ENCODE results near the gene ZNF770.
"Not testable (repeated sequence)": the region's sequence is repeated elsewhere in the genome, so short reads cannot be mapped to it uniquely, and the experiment has no call there.

The ZNF770 gene

DNA sequence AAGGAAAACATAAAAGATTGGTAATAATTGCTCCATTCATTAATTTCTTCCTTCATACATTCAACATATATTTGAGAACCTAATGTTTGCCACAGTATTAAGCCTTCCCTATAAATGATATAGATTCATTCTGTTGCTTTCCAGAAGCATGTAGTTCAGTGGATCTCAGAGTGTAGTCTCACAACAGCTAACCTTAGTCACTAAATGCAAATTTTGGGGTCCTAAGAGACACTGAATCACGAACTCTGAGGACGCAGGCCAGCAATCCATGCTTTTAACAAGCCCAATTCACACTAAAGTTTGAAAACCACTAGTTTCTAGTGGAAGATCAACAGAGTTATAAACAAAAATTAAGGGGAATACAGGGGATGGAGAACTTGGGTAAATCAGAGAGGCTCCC, 11.3 kb downstream of the ZNF770 start:
- DNase-seq (ENCODE audit: low spot score) = no peak

DNA sequence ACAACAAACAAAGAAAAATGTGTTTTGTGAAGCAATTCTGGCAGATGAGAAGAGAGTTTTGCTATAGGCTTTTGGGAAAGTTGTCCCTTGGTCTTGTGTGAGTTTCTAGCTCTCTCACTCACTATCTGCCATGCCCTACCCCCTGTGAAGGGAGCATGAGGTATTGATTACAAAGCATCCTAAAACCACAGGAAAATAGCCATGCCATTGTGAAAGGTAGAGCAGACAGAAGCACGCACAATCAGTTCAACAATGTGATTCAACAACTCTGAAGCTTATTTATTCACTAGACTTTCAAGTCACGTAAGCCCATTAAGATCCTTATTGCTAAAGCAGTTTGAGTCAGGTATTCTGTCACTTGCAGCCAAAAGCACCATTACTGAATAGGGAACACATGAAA, 12.0 kb downstream of the ZNF770 start:
- no peak for DNase-seq (ENCODE audit: low spot score)

DNA sequence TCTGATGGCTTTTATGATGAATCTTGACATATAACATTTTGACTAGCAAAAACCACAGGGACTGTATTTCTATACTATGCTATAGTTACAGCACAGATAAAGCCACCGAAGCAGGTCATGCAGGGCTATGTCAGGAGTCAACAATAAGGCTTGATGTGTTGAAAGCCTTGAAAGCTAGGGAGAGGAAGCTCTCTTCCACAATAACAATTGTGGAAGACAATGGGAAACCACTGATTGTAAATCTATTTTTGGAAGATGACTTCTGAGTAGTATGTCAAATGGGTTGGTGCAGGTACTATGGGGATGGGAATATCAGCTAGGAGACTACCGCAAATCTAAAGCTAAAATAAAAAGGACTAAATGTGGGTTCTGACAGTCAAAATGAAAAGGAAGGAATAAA, 14.6 kb downstream of the ZNF770 start:
- no peak for DNase-seq (ENCODE audit: low spot score)

DNA sequence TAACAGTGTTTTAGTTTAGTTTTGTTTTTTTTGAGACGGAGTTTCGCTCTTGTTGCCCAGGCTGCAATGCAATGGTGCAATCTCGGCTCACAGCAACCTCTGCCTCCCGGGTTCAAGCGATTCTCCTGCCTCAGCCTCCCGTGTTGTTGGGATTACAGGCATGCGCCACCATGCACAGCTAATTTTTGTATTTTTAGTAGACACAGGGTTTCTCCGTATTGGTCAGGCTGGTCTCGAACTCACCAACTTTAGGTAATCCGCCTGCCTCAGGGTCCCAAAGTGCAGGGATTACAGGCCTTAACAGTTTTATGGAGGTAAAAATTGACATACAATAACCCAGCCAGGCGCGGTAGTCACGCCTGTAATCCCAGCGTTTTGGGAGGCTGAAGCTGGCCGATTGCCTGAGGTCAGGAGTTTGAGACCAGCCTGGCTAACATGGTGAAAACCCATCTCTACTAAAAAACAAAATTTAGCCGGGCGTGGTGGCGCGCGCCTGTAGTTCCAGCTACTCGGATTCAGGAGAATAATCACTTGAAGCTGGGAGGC, 17.9 kb downstream of the ZNF770 start:
- DNase-seq (ENCODE audit: low spot score) = not testable (repeated sequence)

DNA sequence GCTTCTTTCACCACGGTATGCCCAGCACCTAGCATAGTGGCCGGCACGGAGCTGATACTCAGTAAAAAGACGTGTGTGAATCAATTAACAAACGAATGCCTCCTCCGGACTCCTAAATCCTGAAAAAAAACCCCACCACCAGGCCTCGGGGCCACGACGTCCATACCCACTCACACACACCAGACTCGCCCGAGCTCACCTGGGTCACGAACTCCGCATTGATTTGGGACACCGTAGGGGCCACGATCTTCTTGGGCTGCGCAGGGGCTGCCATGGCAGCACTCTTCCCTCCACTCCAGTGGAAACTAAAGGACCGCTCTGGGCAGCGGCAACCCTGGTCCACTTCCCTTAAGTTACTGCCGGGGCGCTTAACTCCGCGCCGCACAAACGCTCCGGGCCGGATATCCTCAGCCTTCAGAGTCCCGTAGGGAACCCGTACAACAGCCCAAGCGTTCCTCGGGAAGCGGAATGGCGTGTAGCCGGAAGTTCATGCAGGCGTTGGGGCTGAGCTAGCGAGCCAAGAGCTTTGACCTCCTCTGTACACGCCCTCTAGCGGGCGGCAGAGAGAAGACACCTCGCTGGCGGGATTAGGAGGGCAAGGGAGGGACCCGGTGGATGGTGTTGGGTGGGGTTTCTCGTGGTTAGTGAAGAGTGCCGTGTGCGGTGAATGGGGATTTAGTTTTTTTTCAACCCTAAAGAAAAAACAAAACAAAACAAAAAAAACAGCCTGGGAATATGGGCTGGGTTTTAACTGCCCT, 18.6 kb downstream of the ZNF770 start, which contains the start of gene AQR:
Gene AQR (minus strand): TSS at position 403 of the 758 bp plus-strand sequence. CDS start 129 bp downstream, at position 274.
- peak; percentile 96 for DNase-seq (ENCODE audit: low spot score)

DNA sequence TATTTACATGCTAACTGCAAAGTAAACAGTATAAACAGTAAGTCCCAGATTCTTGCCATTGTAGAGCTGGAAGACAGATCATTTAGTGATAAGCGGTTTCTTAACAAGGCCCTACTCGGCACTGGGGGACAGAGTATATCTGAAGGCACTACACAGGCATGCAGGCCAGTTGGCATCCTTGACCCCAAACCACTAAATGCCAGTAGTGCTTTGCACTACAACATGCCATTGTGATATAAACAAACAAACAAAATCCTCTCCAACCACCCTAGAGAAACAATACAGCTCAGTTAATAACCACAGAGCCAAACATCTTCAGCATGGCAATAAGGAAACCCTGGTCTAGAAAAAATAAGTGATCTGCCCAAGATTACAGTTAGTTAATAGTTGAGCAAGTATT, 23.8 kb downstream of the ZNF770 start:
- no peak for DNase-seq (ENCODE audit: low spot score)

DNA sequence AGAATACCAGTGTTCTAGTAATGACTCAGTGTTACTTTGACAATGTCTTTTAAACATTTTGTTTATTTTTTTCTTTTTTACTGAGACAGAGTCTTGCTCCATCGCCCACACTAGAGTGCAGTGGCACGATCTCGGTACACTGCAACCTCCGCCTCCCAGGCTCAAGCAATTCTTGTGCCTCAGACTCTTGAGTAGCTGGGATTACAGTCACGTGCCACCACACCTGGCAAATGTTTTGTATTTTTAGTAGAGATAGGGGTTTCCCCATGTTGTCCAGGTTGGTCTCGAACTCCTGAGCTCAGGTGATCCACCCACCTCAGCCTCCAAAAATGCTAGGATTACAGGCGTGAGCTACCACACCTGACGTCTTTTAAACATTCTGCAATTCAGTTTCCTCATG, 34.2 kb downstream of the ZNF770 start:
- DNase-seq (ENCODE audit: low spot score) = no peak

DNA sequence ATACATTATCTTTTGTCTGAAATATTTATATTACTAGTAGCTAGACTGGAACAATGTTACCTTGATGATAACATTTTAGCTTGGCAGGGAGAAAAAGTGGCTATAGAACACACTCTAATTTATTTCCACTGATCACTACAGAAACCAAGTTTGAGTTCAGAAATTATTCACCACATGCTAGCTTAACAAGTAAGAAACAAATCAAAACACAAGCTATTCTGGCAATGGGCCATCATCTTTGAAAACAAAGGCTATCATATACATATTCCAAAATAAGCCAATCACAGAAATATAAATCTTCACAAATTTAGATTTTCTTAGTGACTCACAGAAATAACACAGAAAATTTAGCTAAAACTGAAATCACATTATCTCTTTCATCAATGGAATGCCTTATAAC, 35.6 kb downstream of the ZNF770 start:
- DNase-seq (ENCODE audit: low spot score) = no peak

DNA sequence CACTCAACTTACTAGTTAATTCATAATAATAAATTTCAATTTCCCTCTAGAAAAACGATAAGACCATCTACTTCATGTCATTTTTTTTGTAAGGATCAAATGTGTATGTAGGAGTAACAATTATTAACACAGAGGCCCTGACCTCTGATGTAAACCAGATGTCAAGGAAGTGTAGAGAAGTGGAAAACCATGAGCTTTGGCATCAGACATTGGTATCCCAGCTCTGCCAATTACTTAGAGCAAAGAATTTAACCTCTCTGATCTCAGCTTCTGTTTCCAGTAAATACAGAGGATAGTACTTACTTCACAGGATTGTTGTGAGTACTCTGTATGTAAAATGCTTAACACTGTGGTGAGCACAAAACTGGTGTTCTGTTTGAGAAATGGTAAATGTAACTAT, 36.1 kb downstream of the ZNF770 start:
- DNase-seq (ENCODE audit: low spot score) = peak; percentile 35

DNA sequence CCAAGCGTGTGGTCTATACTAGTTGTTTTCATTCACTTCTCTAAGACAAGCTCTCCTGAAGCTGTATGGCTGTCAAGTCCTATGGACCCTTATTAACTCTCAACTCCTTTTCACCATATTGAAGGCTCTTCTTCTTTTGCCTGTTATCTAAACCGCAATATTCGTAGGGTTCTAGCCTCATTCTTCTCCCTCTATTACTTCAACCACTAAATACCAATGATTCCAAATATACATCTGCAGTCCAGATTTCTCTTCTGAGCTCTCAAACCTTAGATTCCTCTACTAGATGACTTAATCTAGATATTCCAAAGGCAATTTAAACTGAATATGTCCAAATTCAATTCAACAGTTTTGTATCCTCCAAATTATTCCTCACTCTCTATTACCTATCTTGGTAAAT, 43.2 kb downstream of the ZNF770 start:
- DNase-seq (ENCODE audit: low spot score) = peak; percentile 29

DNA sequence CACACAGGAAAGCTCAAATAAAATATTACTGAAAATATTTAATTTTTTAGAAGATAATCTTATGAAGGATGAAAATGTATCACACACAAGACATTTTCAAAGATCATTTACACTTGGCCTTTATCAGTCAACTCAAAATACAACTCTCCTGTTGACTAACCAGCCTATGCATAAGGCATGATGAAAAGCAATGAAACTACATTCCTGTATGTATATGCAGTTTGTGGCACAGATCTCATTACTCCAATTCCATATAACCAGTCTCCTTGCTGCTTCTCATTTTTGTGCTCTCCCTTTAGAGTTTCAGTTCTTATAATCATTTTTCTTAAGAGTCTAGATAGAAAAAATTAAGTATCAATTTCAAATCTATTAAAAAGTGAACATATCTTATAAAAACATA, 44.4 kb downstream of the ZNF770 start:
- no peak for DNase-seq (ENCODE audit: low spot score)

DNA sequence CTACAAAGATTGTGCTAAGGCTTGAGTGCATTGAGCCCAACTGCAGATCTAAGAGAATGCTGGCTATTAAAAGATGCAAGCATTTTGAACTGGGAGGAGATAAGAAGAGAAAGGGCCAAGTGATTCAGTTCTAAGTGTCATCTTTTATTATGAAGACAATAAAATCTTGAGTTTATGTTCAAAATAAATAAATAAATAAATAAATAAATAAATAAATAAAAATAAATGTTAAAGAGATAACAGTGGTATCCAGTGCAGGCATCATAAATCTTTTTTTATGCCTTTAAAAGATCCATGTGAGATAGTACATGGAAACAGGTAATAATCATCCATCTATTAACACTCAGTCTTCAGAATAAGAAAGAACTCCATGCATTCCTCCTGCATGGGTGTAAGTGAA, 44.8 kb downstream of the ZNF770 start:
- not testable (repeated sequence) for DNase-seq (ENCODE audit: low spot score)

DNA sequence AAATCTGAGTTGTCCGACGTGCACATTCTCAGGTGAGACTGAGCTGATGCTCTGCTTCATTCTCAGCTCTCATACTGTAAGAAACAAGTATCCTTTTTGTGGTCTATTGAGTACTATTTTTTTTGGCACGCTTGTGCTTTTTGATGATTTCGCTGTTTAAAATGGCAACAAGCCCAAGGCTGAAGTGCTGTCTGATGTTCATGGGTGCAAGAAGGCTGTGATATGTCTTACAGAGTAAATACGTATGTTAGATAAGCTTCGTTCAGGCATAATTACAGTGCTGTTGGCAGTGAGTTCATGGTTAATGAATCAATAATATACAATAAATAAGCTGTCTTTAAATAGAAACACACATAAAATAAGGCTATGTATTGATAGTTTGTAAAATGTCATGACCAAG, 45.7 kb downstream of the ZNF770 start:
- DNase-seq (ENCODE audit: low spot score) = no peak

DNA sequence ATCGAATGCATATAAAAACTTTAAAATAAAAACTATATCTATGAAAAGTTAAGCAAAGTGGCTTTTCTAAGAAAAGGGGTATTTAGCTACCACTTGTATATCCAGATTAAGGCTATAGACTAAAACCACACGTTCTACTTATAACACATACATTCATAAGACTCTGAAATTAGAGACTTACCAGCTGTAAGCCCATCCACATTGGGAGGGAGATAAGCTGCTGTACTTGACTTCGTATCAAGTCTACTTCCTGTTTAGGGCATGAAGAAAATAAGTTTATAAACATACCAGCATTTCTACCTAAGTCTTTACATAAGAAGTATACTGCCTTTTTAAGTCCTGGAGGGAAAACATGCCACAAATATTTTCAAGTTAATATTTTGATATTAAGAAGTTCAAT, 46.3 kb downstream of the ZNF770 start:
- no peak for DNase-seq (ENCODE audit: low spot score)

DNA sequence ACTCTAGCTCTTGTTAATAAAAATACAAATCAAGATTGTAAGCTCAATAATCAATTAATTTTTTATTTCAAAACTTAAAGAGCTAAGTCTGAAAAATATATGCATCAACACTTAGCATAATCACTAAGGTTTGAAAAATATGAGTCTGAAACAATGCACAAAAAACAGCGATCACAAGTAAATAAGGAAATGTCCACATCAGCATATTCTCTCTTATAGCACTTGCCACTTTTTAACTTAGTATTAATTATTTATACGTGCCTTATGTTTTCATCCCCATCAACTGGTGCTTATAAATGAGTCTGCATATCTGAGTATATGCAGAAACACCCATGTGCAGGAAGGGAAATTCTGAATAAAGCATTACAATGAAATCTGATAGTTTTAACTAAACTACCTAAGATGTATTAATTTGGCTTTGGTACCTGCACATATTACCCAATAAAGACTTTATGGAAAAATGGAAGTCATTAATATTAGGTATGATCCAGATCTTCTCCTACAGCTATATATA, 46.8 kb downstream of the ZNF770 start:
- no peak for DNase-seq (ENCODE audit: low spot score)

DNA sequence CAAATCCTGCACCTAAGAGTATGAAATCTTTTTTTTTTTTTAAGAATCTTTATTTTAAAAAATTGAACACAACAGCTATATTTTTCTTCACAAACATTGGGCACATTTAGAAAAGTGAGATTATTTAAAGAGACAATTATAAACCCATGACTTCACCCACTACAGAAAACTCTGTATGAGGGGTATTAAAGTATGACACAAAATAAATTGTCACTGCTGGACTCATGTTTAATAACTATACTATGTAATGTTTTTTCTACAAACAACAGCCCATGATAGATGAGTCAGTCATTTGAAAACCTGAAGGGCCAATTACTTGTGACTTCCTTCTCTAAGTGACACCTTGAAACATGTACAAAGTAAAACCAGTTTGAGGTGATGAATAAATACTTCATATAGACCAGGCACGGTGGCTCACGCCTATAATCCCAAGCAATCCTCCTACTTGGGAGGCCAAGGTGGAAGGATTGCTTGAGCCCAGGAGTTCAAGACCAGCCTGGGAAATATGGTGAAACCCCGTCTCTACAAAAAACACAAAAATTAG, 54.6 kb downstream of the ZNF770 start:
- DNase-seq (ENCODE audit: low spot score) = no peak

DNA sequence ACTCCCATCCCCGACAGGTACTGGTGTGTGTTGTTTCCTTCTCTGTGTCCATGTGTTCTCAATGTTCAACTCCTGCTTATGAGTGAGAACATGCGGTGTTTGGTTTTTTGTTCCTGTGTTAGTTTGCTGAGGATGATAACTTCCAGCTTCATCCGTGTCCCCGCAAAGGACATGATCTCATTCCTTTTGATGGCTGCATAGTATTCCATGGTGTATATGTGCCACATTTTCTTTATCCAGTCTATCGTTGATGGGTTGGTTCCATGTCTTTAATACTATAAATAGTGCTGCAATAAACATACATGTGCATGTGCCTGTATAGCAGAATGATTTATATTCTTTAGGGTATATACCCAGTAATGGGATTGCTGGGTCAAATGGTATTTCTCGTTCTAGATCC, 59.7 kb downstream of the ZNF770 start:
- DNase-seq (ENCODE audit: low spot score) = not testable (repeated sequence)
